CD4-positive, alpha-beta T cell (primary cell): ENCODE data around the gene ACCS. TPM values are rescaled to one million over a fixed set of nuclear protein-coding genes. Genes with fewer than 3 reads are reported as not detected.

ENCODE experiments used
- ATAC-seq: fragments of 200-7000 bp; cut with Tn5 transposase; one replicate; pipeline ENCODE4 v1.10.0; 2022; ENCODE audit warnings: mild to moderate bottlenecking; ENCODE audit not compliant: poor library complexity
- CTCF ChIA-PET: fragments of 350-600 bp; sonication (Branson Sonifier 250); formaldehyde crosslinking; loops from one replicate; lab custom pipeline; 2021; ENCODE audit warnings: antibody characterized with exemption, inconsistent platforms; lab: Charles Lee
- POLR2A ChIA-PET: fragments of 350-600 bp; sonication (Branson Sonifier 250); formaldehyde crosslinking; loops from one replicate; lab custom pipeline; 2021; ENCODE audit warnings: antibody characterized with exemption, inconsistent platforms; lab: Charles Lee
- DNase-seq, 14 experiments: peaks; one replicate each; pipeline ENCODE4 v3.0.0-alpha.2; 2013 to 2020; ENCODE audit warnings: mixed read lengths in 2 of 14
- H3K27ac ChIP-seq, 2 donors: one replicate each; pipeline versions ENCODE4 v1.5.1 to v1.7.0; 2013; ENCODE audit warnings: low read length in 2 of 2, low read depth in 1 of 2, mild to moderate bottlenecking in 1 of 2
- H3K27me3 ChIP-seq, 2 experiments: 1 replicate in 1 of 2; 2 replicates in 1 of 2; pipeline versions ENCODE4 v1.6.1 to v1.7.0; 2013; ENCODE audit warnings: low read length in 2 of 2, control low read depth in 1 of 2, mild to moderate bottlenecking in 1 of 2, moderate library complexity in 1 of 2; ENCODE audit not compliant: insufficient read depth in 2 of 2, control insufficient read depth in 1 of 2
- H3K36me3 ChIP-seq: one replicate; pipeline ENCODE4 v1.6.1; 2013; ENCODE audit warnings: low read length, control low read depth; ENCODE audit not compliant: insufficient read depth
- H3K4me1 ChIP-seq: one replicate; pipeline ENCODE4 v1.6.1; 2013; ENCODE audit warnings: low read length, control low read depth; ENCODE audit not compliant: insufficient read depth
- H3K4me3 ChIP-seq: one replicate; pipeline ENCODE4 v1.5.1; 2013; ENCODE audit warnings: mild to moderate bottlenecking, low read length, moderate library complexity
- H3K9me3 ChIP-seq, 2 experiments: 1 replicate in 1 of 2; 2 replicates in 1 of 2; pipeline versions ENCODE4 v1.6.1 to v1.7.0; 2013; ENCODE audit warnings: low read length in 2 of 2, mild to moderate bottlenecking in 2 of 2, control low read depth in 1 of 2, moderate library complexity in 1 of 2; ENCODE audit not compliant: control insufficient read depth in 1 of 2, insufficient read depth in 1 of 2
- H3K27ac Mint-ChIP-seq: one replicate; pipeline ENCODE4 v1.8.0; 2020; ENCODE audit warnings: mixed read lengths
- H3K27me3 Mint-ChIP-seq: one replicate; pipeline ENCODE4 v1.8.0; 2021; ENCODE audit warnings: mixed read lengths
- H3K36me3 Mint-ChIP-seq: one replicate; pipeline ENCODE4 v1.8.0; 2021; ENCODE audit warnings: low read depth, mixed read lengths
- H3K4me1 Mint-ChIP-seq: one replicate; pipeline ENCODE4 v1.8.0; 2021; ENCODE audit warnings: low read depth, mixed read lengths
- H3K4me3 Mint-ChIP-seq: one replicate; pipeline ENCODE4 v1.8.0; 2020; ENCODE audit warnings: mild to moderate bottlenecking, mixed read lengths
- H3K9me3 Mint-ChIP-seq: one replicate; pipeline ENCODE4 v1.8.0; 2020; ENCODE audit warnings: mixed read lengths
- CTCF ChIP-seq: fragments of 200-600 bp; IDR thresholded peaks from one replicate; pipeline ENCODE4 v1.8.0; 2022; ENCODE audit warnings: antibody characterized with exemption, mild to moderate bottlenecking
- intact Hi-C, 2 experiments: fragments of 100-400 bp; cut with DNase I in 1 of 2; cut with micrococcal nuclease in 1 of 2; formaldehyde crosslinking; loops; one replicate each; pipeline versions ENCODE4 v1.15.1 to v1.9.0; 2023 to 2025; cut with DNase I, micrococcal nuclease
- total RNA-seq, 174 experiments: library from RNA in 2 of 174; stranded (reverse) in 2 of 174; gene quantifications; one replicate each; pipeline ENCODE4 v1.2.3 and lab custom pipeline; 2021 to 2026

Gene ACCS
- total RNA-seq, 2 experiments from 2014 or later, result 17.7 to 18.7 TPM

- DNase-seq (no peak), ATAC-seq (no peak)
- Mint-ChIP-seq H3K4me3 (no peak overlapping the region), H3K27ac (no peak overlapping the region), H3K27me3 (no peaks in the 10 kb centered on the region), H3K9me3 (no peaks in the 10 kb centered on the region), H3K36me3 (peaks cover 14% of the 10 kb centered on the region), H3K4me1 (peaks cover 60% of the 10 kb centered on the region)
- H3K27ac ChIP-seq, result no peak overlapping the region
- H3K4me3 ChIP-seq, result no peak overlapping the region
- intact Hi-C loops, result no loop called here
- peaks cover 8% of the 10 kb centered on the region for H3K4me1 ChIP-seq
- POLR2A ChIA-PET, result no interaction called here
- TF ChIP-seq CTCF, result no peak
- CTCF ChIA-PET, result interaction anchor here (1.1 kb wide), 1 partner anchor 9 kb away, joined by 3 read pairs; no protein-coding TSS in a partner anchor
- no peaks in the 10 kb centered on the region for H3K27me3 ChIP-seq
- H3K9me3 ChIP-seq, result no peaks in the 10 kb centered on the region
- no peaks in the 10 kb centered on the region for H3K36me3 ChIP-seq
These were observed 35.0 kb downstream of the ACCS start for GRCh38 chr11:44101098-44101497.

DNA sequence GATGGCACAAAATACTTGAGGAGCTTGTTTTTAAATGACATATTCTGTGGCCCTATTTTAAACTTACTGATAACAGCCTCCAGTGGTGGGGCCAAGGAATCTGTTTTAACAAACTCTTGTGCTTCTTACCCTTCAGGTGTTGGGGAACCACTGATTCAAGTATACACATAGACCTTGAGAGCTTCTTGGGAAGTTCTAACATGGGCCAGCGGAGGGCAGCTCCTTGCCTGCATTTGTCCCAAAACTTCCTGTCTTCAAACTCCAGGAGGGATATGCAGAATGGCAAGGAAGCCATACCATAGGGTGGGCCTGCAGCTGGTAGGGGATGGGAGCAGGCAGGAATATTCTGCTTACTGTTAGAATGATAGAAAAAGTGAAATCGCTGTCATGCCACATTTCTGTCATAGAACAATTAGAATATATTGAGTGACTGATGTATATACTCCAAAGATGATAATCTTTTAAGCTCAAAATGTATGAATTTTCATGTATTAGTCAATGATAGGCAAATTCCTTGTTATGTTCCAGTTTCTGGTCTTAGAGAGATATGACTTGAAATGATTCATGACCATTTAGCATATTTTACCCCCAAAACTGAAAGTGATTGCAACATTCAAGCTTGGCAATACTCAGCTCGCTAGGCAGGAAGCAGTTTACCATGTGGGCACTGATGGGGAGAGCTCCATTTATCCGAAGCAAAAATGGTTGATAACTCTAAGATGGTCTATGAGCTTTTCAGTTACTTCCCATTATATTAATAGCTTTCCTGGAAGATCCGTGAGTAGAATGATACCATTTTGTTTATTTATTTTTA, 38.6 kb downstream of the ACCS start:
- ATAC-seq, result no peak
- H3K36me3 ChIP-seq, result peaks cover 10% of the 10 kb centered on the region
- no peaks in the 10 kb centered on the region for H3K27me3 ChIP-seq
- no peak for DNase-seq
- H3K9me3 ChIP-seq, result no peaks in the 10 kb centered on the region
- peaks cover 42% of the 10 kb centered on the region for H3K4me1 Mint-ChIP-seq
- no peaks in the 10 kb centered on the region for H3K9me3 Mint-ChIP-seq
- intact Hi-C loops, result no loop called here
- H3K4me3 ChIP-seq, result no peak overlapping the region
- no peaks in the 10 kb centered on the region for H3K27me3 Mint-ChIP-seq
- TF ChIP-seq CTCF, result no peak
- no peak overlapping the region for H3K27ac ChIP-seq
- ChIA-PET CTCF (interaction anchor here (0.6 to 3.3 kb wide), 3 partner anchors 10 to 39 kb away, joined by 3 to 34 read pairs (median 4); partner anchors contain the start of genes ACCS and EXT2), POLR2A (interaction anchor here (1.0 to 2.0 kb wide), 4 partner anchors 10 to 38 kb away, joined by 3 to 11 read pairs (median 5); partner anchors contain the start of gene ACCS)
- H3K4me1 ChIP-seq, result no peaks in the 10 kb centered on the region
- no peak overlapping the region for H3K27ac Mint-ChIP-seq
- H3K4me3 Mint-ChIP-seq, result no peak overlapping the region
- H3K36me3 Mint-ChIP-seq, result peaks cover 37% of the 10 kb centered on the region

DNA sequence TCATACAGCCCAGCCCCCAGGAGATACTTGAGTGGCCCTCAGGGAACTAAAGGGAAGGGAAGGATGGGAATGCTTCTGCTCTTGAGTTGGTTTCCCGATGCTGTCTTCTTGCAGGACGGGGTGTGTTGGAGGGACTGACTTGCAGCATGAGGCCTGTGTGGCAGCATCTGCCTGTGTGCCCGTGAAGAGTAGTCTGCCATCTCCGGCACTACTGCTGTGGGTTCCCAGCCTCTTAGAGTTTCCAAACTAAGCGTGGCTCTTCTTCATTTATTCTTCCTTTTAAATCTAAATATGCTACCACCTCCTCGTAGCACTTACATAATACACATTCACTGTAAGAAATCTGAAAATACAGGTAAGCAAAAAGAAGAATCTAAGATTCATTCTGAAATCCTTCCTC, 42.2 kb downstream of the ACCS start:
- Mint-ChIP-seq H3K27ac (no peak overlapping the region), H3K36me3 (peaks cover 72% of the 10 kb centered on the region), H3K4me3 (no peak overlapping the region), H3K9me3 (no peaks in the 10 kb centered on the region), H3K4me1 (peaks cover 16% of the 10 kb centered on the region), H3K27me3 (no peaks in the 10 kb centered on the region)
- H3K27ac ChIP-seq, result no peak overlapping the region
- no peak for DNase-seq
- no peaks in the 10 kb centered on the region for H3K27me3 ChIP-seq
- peaks cover 24% of the 10 kb centered on the region for H3K36me3 ChIP-seq
- no peaks in the 10 kb centered on the region for H3K9me3 ChIP-seq
- no peak overlapping the region for H3K4me3 ChIP-seq
- intact Hi-C loops, result no loop called here
- POLR2A ChIA-PET, result no interaction called here
- no peak for ATAC-seq
- TF ChIP-seq CTCF, result no peak
- H3K4me1 ChIP-seq, result peaks cover 3% of the 10 kb centered on the region
- CTCF ChIA-PET, result no interaction called here
